Endothelial cell of umbilical vein (primary cell): ENCODE data around the gene PDIA4. TPM values are rescaled to one million over a fixed set of nuclear protein-coding genes. Genes with fewer than 3 reads are reported as not detected.

Experiments used
- BruUV-seq: library from RNA; stranded (reverse); fragments of 400-500 nt; replicated peaks from 2 replicates; lab custom pipeline; 2021; lab: Mats Ljungman, UMichigan
- CTCF ChIA-PET: fragments of 300-600, 350-600 bp; sonication (Branson Sonifier 250); formaldehyde crosslinking; loops from one replicate; lab custom pipeline; 2021; ENCODE audit warnings: antibody characterized with exemption, inconsistent platforms; lab: Charles Lee
- POLR2A ChIA-PET: fragments of 300-600, 350-600 bp; sonication (Branson Sonifier 250); formaldehyde crosslinking; loops from one replicate; lab custom pipeline; 2021; ENCODE audit warnings: antibody characterized with exemption, inconsistent platforms; lab: Charles Lee
- DNase-seq: peaks from one replicate; pipeline ENCODE4 v3.0.0-alpha.2; 2011; ENCODE audit warnings: low read depth, low spot score
- FAIRE-seq: peaks from 2 replicates; lab custom pipeline; 2011; peaks lifted over from hg19 to GRCh38; lab: Jason Lieb, UNC
- H2AFZ ChIP-seq: 2 replicates; pipeline ENCODE4 v1.6.0; 2012; ENCODE audit warnings: low read depth, low read length, control low read depth, inconsistent platforms
- H3K27ac ChIP-seq: 2 replicates; pipeline ENCODE4 v1.5.1; 2011; ENCODE audit warnings: low read depth, mild to moderate bottlenecking, control low read depth, low read length, moderate library complexity; ENCODE audit not compliant: insufficient read depth
- H3K27me3 ChIP-seq, 2 experiments: 2 replicates each; pipeline versions ENCODE4 v1.6.0 to v1.6.1; 2011; ENCODE audit warnings: low read length in 2 of 2, mixed read lengths in 1 of 2; ENCODE audit not compliant: control insufficient read depth in 2 of 2, insufficient read depth in 2 of 2
- H3K36me3 ChIP-seq, 2 experiments: 2 replicates in 1 of 2; 3 replicates in 1 of 2; pipeline ENCODE4 v1.5.1; 2011; ENCODE audit warnings: low read length in 2 of 2, mild to moderate bottlenecking in 1 of 2, moderate library complexity in 1 of 2; ENCODE audit not compliant: control insufficient read depth in 2 of 2, insufficient read depth in 2 of 2; ENCODE audit errors: extremely low read depth in 1 of 2
- H3K4me1 ChIP-seq: 3 replicates; pipeline ENCODE4 v1.5.1; 2011; ENCODE audit warnings: mild to moderate bottlenecking, low read length; ENCODE audit not compliant: control insufficient read depth, insufficient read depth; ENCODE audit errors: extremely low read depth
- H3K4me2 ChIP-seq: 2 replicates; pipeline ENCODE4 v1.6.1; 2011; ENCODE audit warnings: low read length, control low read depth, mixed read lengths; ENCODE audit not compliant: insufficient read depth
- H3K4me3 ChIP-seq, 3 experiments: fragments of 200-600 bp in 1 of 3; sonication (generic), shearing (Covaris generic) in 1 of 3; replicated peaks in 1 of 3; 2 replicates each; pipeline ENCODE4 v1.5.1; 2011 to 2016; ENCODE audit warnings: control low read depth in 3 of 3, low read length in 3 of 3, mild to moderate bottlenecking in 2 of 3, inconsistent platforms in 1 of 3, low read depth in 1 of 3, moderate library complexity in 1 of 3; ENCODE audit not compliant: insufficient read depth in 1 of 3
- H3K79me2 ChIP-seq: 2 replicates; pipeline ENCODE4 v1.6.0; 2012; ENCODE audit warnings: low read length, inconsistent platforms; ENCODE audit not compliant: control insufficient read depth, insufficient read depth
- H3K9ac ChIP-seq: replicated peaks from 2 replicates; pipeline ENCODE3; 2011; ENCODE audit warnings: low read length, control low read depth; ENCODE audit not compliant: insufficient read depth; ENCODE audit errors: extremely low read depth
- H3K9me1 ChIP-seq: replicated peaks from 3 replicates; pipeline ENCODE4 v1.6.0; 2011; ENCODE audit warnings: mild to moderate bottlenecking, low read length; ENCODE audit not compliant: control insufficient read depth, insufficient read depth; ENCODE audit errors: extremely low read depth
- H3K9me3 ChIP-seq: replicated peaks from 2 replicates; pipeline ENCODE4 v1.5.1; 2012; ENCODE audit warnings: low read length, inconsistent platforms; ENCODE audit not compliant: control insufficient read depth, insufficient read depth
- H4K20me1 ChIP-seq: replicated peaks from 2 replicates; pipeline ENCODE3; 2011; ENCODE audit warnings: mild to moderate bottlenecking, low read length; ENCODE audit not compliant: control insufficient read depth, insufficient read depth; ENCODE audit errors: extremely low read depth
- CTCF ChIP-seq, 2 donors: IDR thresholded peaks; 1 replicate in 1 of 2; 2 replicates in 1 of 2; pipeline ENCODE4 v1.5.1; 2011; ENCODE audit warnings: low read length in 2 of 2, mild to moderate bottlenecking in 2 of 2, moderate library complexity in 2 of 2, control low read depth in 1 of 2, inconsistent platforms in 1 of 2, low read depth in 1 of 2; ENCODE audit not compliant: insufficient read depth in 1 of 2; ENCODE audit errors: extremely low read depth in 1 of 2
- EZH2 ChIP-seq: IDR thresholded peaks from 2 replicates; pipeline ENCODE4 v1.6.1; 2012; ENCODE audit warnings: borderline replicate concordance, low read depth, mild to moderate bottlenecking, moderate library complexity, low read length, inconsistent platforms; ENCODE audit not compliant: severe bottlenecking
- FOS ChIP-seq: IDR thresholded peaks from 2 replicates; pipeline ENCODE4 v1.6.1; 2011; ENCODE audit warnings: mild to moderate bottlenecking, low read length, moderate library complexity, borderline replicate concordance; ENCODE audit not compliant: insufficient read depth
- GATA2 ChIP-seq: IDR thresholded peaks from 2 replicates; pipeline ENCODE4 v1.7.0; 2011; ENCODE audit warnings: low read depth, mild to moderate bottlenecking, moderate library complexity, mixed read lengths, low read length; ENCODE audit not compliant: insufficient read length, insufficient read depth
- JUN ChIP-seq: IDR thresholded peaks from 2 replicates; pipeline ENCODE4 v1.6.1; 2011; ENCODE audit warnings: borderline replicate concordance, low read depth; ENCODE audit not compliant: insufficient read length, insufficient read depth
- MYC ChIP-seq: IDR thresholded peaks from one replicate; pipeline ENCODE4 v1.6.1; 2011; ENCODE audit warnings: mild to moderate bottlenecking, low read depth, low read length
- POLR2A ChIP-seq: IDR thresholded peaks from 2 replicates; pipeline ENCODE4 v1.6.1; 2012; ENCODE audit warnings: low read depth, mild to moderate bottlenecking, control low read depth, low read length
- POLR2AphosphoS5 ChIP-seq: IDR thresholded peaks from 2 replicates; pipeline ENCODE4 v1.6.1; 2012; ENCODE audit warnings: low read depth, mild to moderate bottlenecking, control low read depth, low read length, moderate library complexity; ENCODE audit not compliant: insufficient read depth
- dilution Hi-C: fragments of 300-500 bp; cut with MboI; formaldehyde crosslinking; loops from one replicate; pipeline ENCODE4 v1.15.0; 2019; ENCODE audit warnings: low sequenced_read_pairs; ENCODE audit not compliant: extremely low pct_ligation_motif_present
- intact Hi-C: fragments of 100-400 bp; cut with micrococcal nuclease; formaldehyde crosslinking; loops from one replicate; pipeline ENCODE4 v1.10.0; 2022
- polyA plus RNA-seq, 4 experiments: library from polyadenylated mRNA; depleted of rRNA in 3 of 4; stranded (reverse) in 3 of 4; unstranded in 1 of 4; fragments of >200 nt; gene quantifications; 2 replicates each; pipeline versions ENCODE4 v1.2.1 to v1.2.3, GENCODE V29; 2011 to 2012; ENCODE audit warnings: missing spikeins in 1 of 4
- total RNA-seq: library from RNA; stranded (reverse); gene quantifications from 2 replicates; pipeline ENCODE4 v1.2.3, GENCODE V29; 2021
- TF ChIP-seq, protein P1 (sequence below): IDR thresholded peaks from 2 replicates; pipeline ENCODE4 v1.6.1; 2011; ENCODE audit not compliant: insufficient read depth, insufficient read length

The PDIA4 gene
- total and polyA plus RNA-seq, 2 donors (not counting 3 experiments of a cell fraction or from before 2014, with no cell fraction given), result 217 to 308 TPM

DNA sequence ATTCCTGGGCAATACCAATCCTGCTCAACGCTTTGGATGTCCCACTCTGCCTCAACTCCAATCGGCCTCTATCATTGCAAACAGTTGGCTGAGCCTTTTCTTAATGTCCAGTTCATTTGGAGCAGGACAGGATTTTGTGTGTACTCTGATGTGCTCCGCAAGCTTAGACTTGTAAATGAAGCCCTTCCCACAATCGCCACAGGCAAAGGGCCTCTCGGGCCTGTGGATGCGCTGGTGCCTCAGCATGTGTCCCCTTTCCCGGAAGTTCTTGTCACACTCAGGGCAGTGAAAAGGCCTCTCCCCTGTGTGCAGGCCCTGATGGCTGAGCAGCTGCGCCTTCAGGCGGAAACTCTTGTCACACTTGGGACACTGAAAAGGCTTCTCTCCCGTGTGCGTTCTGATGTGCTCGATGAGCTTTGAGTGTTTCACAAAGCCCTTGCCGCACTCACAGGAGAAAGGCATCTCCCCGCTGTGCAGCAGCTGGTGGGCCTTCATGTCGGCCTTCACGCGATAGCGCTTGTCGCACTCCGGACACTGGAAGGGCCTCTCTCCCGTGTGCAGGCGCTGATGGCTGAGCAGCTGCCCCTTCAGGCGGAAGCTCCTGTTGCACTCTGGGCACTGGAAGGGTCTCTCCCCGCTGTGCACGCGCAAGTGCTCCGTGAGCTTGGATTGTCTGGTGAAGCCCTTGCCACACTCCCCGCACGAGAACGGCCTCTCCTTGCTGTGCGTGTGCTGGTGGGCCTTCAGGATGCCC, 42.2 kb upstream of the PDIA4 start:
- Histone ChIP-seq H3K27ac (no peak overlapping the region), H2AFZ (no peak overlapping the region), H3K4me2 (no peak overlapping the region), H3K27me3 (no peaks in the 10 kb centered on the region), H3K9ac (no peak overlapping the region), H3K36me3 (peaks cover 9 to 21% of the 10 kb centered on the region in 2 experiments), H3K4me3 (no peak overlapping the region), H3K79me2 (no peaks in the 10 kb centered on the region), H4K20me1 (no peaks in the 10 kb centered on the region), H3K9me1 (no peaks in the 10 kb centered on the region), H3K4me1 (peaks cover under 1% of the 10 kb centered on the region), H3K9me3 (no peaks in the 10 kb centered on the region)
- intact Hi-C loops, result no loop called here
- DNase-seq (no peak), FAIRE-seq (no peak)
- dilution Hi-C loops, result no loop called here
- no peak for TF ChIP-seq CTCF (IDR thresholded peaks at IDR 0.05; ENCODE audit: extremely low read depth in 1 of 2, insufficient read depth in 1 of 2, low read depth in 1 of 2, low read length in 2 of 2)
- no peak for TF ChIP-seq FOS
- TF ChIP-seq, protein P1, sequence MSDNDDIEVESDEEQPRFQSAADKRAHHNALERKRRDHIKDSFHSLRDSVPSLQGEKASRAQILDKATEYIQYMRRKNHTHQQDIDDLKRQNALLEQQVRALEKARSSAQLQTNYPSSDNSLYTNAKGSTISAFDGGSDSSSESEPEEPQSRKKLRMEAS, result no peak
- no peak for TF ChIP-seq GATA2
- TF ChIP-seq MYC, result no peak
- TF ChIP-seq POLR2AphosphoS5, result no peak
- no peak for TF ChIP-seq EZH2
- no peak for TF ChIP-seq JUN
- no peak for TF ChIP-seq POLR2A
- BruUV-seq, result no TSS peak
- CTCF ChIA-PET, result interaction anchor here (2.1 kb wide), 1 partner anchor 65 kb away, joined by 4 read pairs; no protein-coding TSS in a partner anchor
- POLR2A ChIA-PET, result no interaction called here
